Endothelial cell of umbilical vein (primary cell): ENCODE data around the gene SELENOT. TPM values are rescaled to one million over a fixed set of nuclear protein-coding genes. Genes with fewer than 3 reads are reported as not detected.

Experiments used
- BruUV-seq: library from RNA; stranded (reverse); fragments of 400-500 nt; replicated peaks from 2 replicates; lab custom pipeline; 2021; lab: Mats Ljungman, UMichigan
- CTCF ChIA-PET: fragments of 300-600, 350-600 bp; sonication (Branson Sonifier 250); formaldehyde crosslinking; loops from one replicate; lab custom pipeline; 2021; ENCODE audit warnings: antibody characterized with exemption, inconsistent platforms; lab: Charles Lee
- POLR2A ChIA-PET: fragments of 300-600, 350-600 bp; sonication (Branson Sonifier 250); formaldehyde crosslinking; loops from one replicate; lab custom pipeline; 2021; ENCODE audit warnings: antibody characterized with exemption, inconsistent platforms; lab: Charles Lee
- DNase-seq: peaks from one replicate; pipeline ENCODE4 v3.0.0-alpha.2; 2011; ENCODE audit warnings: low read depth, low spot score
- FAIRE-seq: peaks from 2 replicates; lab custom pipeline; 2011; peaks lifted over from hg19 to GRCh38; lab: Jason Lieb, UNC
- H2AFZ ChIP-seq: 2 replicates; pipeline ENCODE4 v1.6.0; 2012; ENCODE audit warnings: low read depth, low read length, control low read depth, inconsistent platforms
- H3K27ac ChIP-seq: 2 replicates; pipeline ENCODE4 v1.5.1; 2011; ENCODE audit warnings: low read depth, mild to moderate bottlenecking, control low read depth, low read length, moderate library complexity; ENCODE audit not compliant: insufficient read depth
- H3K27me3 ChIP-seq, 2 experiments: 2 replicates each; pipeline versions ENCODE4 v1.6.0 to v1.6.1; 2011; ENCODE audit warnings: low read length in 2 of 2, mixed read lengths in 1 of 2; ENCODE audit not compliant: control insufficient read depth in 2 of 2, insufficient read depth in 2 of 2
- H3K36me3 ChIP-seq, 2 experiments: 2 replicates in 1 of 2; 3 replicates in 1 of 2; pipeline ENCODE4 v1.5.1; 2011; ENCODE audit warnings: low read length in 2 of 2, mild to moderate bottlenecking in 1 of 2, moderate library complexity in 1 of 2; ENCODE audit not compliant: control insufficient read depth in 2 of 2, insufficient read depth in 2 of 2; ENCODE audit errors: extremely low read depth in 1 of 2
- H3K4me1 ChIP-seq: 3 replicates; pipeline ENCODE4 v1.5.1; 2011; ENCODE audit warnings: mild to moderate bottlenecking, low read length; ENCODE audit not compliant: control insufficient read depth, insufficient read depth; ENCODE audit errors: extremely low read depth
- H3K4me2 ChIP-seq: 2 replicates; pipeline ENCODE4 v1.6.1; 2011; ENCODE audit warnings: low read length, control low read depth, mixed read lengths; ENCODE audit not compliant: insufficient read depth
- H3K4me3 ChIP-seq, 3 experiments: fragments of 200-600 bp in 1 of 3; sonication (generic), shearing (Covaris generic) in 1 of 3; replicated peaks in 1 of 3; 2 replicates each; pipeline ENCODE4 v1.5.1; 2011 to 2016; ENCODE audit warnings: control low read depth in 3 of 3, low read length in 3 of 3, mild to moderate bottlenecking in 2 of 3, inconsistent platforms in 1 of 3, low read depth in 1 of 3, moderate library complexity in 1 of 3; ENCODE audit not compliant: insufficient read depth in 1 of 3
- H3K79me2 ChIP-seq: 2 replicates; pipeline ENCODE4 v1.6.0; 2012; ENCODE audit warnings: low read length, inconsistent platforms; ENCODE audit not compliant: control insufficient read depth, insufficient read depth
- H3K9ac ChIP-seq: replicated peaks from 2 replicates; pipeline ENCODE3; 2011; ENCODE audit warnings: low read length, control low read depth; ENCODE audit not compliant: insufficient read depth; ENCODE audit errors: extremely low read depth
- H3K9me1 ChIP-seq: replicated peaks from 3 replicates; pipeline ENCODE4 v1.6.0; 2011; ENCODE audit warnings: mild to moderate bottlenecking, low read length; ENCODE audit not compliant: control insufficient read depth, insufficient read depth; ENCODE audit errors: extremely low read depth
- H3K9me3 ChIP-seq: replicated peaks from 2 replicates; pipeline ENCODE4 v1.5.1; 2012; ENCODE audit warnings: low read length, inconsistent platforms; ENCODE audit not compliant: control insufficient read depth, insufficient read depth
- H4K20me1 ChIP-seq: replicated peaks from 2 replicates; pipeline ENCODE3; 2011; ENCODE audit warnings: mild to moderate bottlenecking, low read length; ENCODE audit not compliant: control insufficient read depth, insufficient read depth; ENCODE audit errors: extremely low read depth
- CTCF ChIP-seq, 2 donors: IDR thresholded peaks; 1 replicate in 1 of 2; 2 replicates in 1 of 2; pipeline ENCODE4 v1.5.1; 2011; ENCODE audit warnings: low read length in 2 of 2, mild to moderate bottlenecking in 2 of 2, moderate library complexity in 2 of 2, control low read depth in 1 of 2, inconsistent platforms in 1 of 2, low read depth in 1 of 2; ENCODE audit not compliant: insufficient read depth in 1 of 2; ENCODE audit errors: extremely low read depth in 1 of 2
- EZH2 ChIP-seq: IDR thresholded peaks from 2 replicates; pipeline ENCODE4 v1.6.1; 2012; ENCODE audit warnings: borderline replicate concordance, low read depth, mild to moderate bottlenecking, moderate library complexity, low read length, inconsistent platforms; ENCODE audit not compliant: severe bottlenecking
- FOS ChIP-seq: IDR thresholded peaks from 2 replicates; pipeline ENCODE4 v1.6.1; 2011; ENCODE audit warnings: mild to moderate bottlenecking, low read length, moderate library complexity, borderline replicate concordance; ENCODE audit not compliant: insufficient read depth
- GATA2 ChIP-seq: IDR thresholded peaks from 2 replicates; pipeline ENCODE4 v1.7.0; 2011; ENCODE audit warnings: low read depth, mild to moderate bottlenecking, moderate library complexity, mixed read lengths, low read length; ENCODE audit not compliant: insufficient read length, insufficient read depth
- JUN ChIP-seq: IDR thresholded peaks from 2 replicates; pipeline ENCODE4 v1.6.1; 2011; ENCODE audit warnings: borderline replicate concordance, low read depth; ENCODE audit not compliant: insufficient read length, insufficient read depth
- MAX ChIP-seq: IDR thresholded peaks from 2 replicates; pipeline ENCODE4 v1.6.1; 2011; ENCODE audit not compliant: insufficient read depth, insufficient read length
- MYC ChIP-seq: IDR thresholded peaks from one replicate; pipeline ENCODE4 v1.6.1; 2011; ENCODE audit warnings: mild to moderate bottlenecking, low read depth, low read length
- POLR2A ChIP-seq: IDR thresholded peaks from 2 replicates; pipeline ENCODE4 v1.6.1; 2012; ENCODE audit warnings: low read depth, mild to moderate bottlenecking, control low read depth, low read length
- POLR2AphosphoS5 ChIP-seq: IDR thresholded peaks from 2 replicates; pipeline ENCODE4 v1.6.1; 2012; ENCODE audit warnings: low read depth, mild to moderate bottlenecking, control low read depth, low read length, moderate library complexity; ENCODE audit not compliant: insufficient read depth
- dilution Hi-C: fragments of 300-500 bp; cut with MboI; formaldehyde crosslinking; loops from one replicate; pipeline ENCODE4 v1.15.0; 2019; ENCODE audit warnings: low sequenced_read_pairs; ENCODE audit not compliant: extremely low pct_ligation_motif_present
- intact Hi-C: fragments of 100-400 bp; cut with micrococcal nuclease; formaldehyde crosslinking; loops from one replicate; pipeline ENCODE4 v1.10.0; 2022
- polyA plus RNA-seq, 4 experiments: library from polyadenylated mRNA; depleted of rRNA in 3 of 4; stranded (reverse) in 3 of 4; unstranded in 1 of 4; fragments of >200 nt; gene quantifications; 2 replicates each; pipeline versions ENCODE4 v1.2.1 to v1.2.3, GENCODE V29; 2011 to 2012; ENCODE audit warnings: missing spikeins in 1 of 4
- total RNA-seq: library from RNA; stranded (reverse); gene quantifications from 2 replicates; pipeline ENCODE4 v1.2.3, GENCODE V29; 2021

SELENOT gene
- total and polyA plus RNA-seq, 2 donors (not counting 3 experiments of a cell fraction or from before 2014, with no cell fraction given), result 103 to 299 TPM

- intact Hi-C loops (no loop called here), dilution Hi-C loops (no loop called here)
- Histone ChIP-seq H3K9me1 (no peaks in the 10 kb centered on the region), H3K36me3 (peaks cover 2 to 6% of the 10 kb centered on the region in 2 experiments), H3K79me2 (no peaks in the 10 kb centered on the region), H3K4me3 (no peak overlapping the region), H3K27me3 (no peaks in the 10 kb centered on the region), H3K9me3 (no peaks in the 10 kb centered on the region), H3K4me1 (no peaks in the 10 kb centered on the region), H3K27ac (no peak overlapping the region), H2AFZ (no peak overlapping the region), H4K20me1 (no peaks in the 10 kb centered on the region), H3K4me2 (no peak overlapping the region), H3K9ac (no peak overlapping the region)
- BruUV-seq, result no TSS peak
- CTCF ChIA-PET, result interaction anchor here (0.6 to 0.7 kb wide), 2 partner anchors 26 to 30 kb away, joined by 3 read pairs; no protein-coding TSS in a partner anchor
- no peak for FAIRE-seq
- no peak for TF ChIP-seq GATA2
- TF ChIP-seq FOS, result no peak
- TF ChIP-seq MAX, result no peak
- TF ChIP-seq EZH2, result no peak
- TF ChIP-seq MYC, result no peak
- TF ChIP-seq POLR2AphosphoS5, result no peak
- TF ChIP-seq CTCF (IDR thresholded peaks at IDR 0.05; ENCODE audit: extremely low read depth in 1 of 2, insufficient read depth in 1 of 2, low read depth in 1 of 2, low read length in 2 of 2), result no peak
- TF ChIP-seq POLR2A, result no peak
- no peak for TF ChIP-seq JUN
- POLR2A ChIA-PET, result no interaction called here
- DNase-seq, result no peak
Measured at GRCh38 chr3:150631515-150632221, 28.5 kb downstream of the SELENOT start.
